HUES64 (cell line): ENCODE measurements around the gene PCYOX1L.
"Not testable (repeated sequence)": the region's sequence is repeated elsewhere in the genome, so short reads cannot be mapped to it uniquely, and the experiment has no call there.

Experiments used
- H3K27ac ChIP-seq: 2 replicates; pipeline ENCODE4 v1.7.0; 2013; ENCODE audit warnings: low read depth, low read length, inconsistent platforms
- H3K27me3 ChIP-seq: 2 replicates; pipeline ENCODE4 v1.6.1; 2013; ENCODE audit warnings: mild to moderate bottlenecking, low read length; ENCODE audit not compliant: insufficient read depth
- H3K36me3 ChIP-seq: 2 replicates; pipeline ENCODE4 v1.6.1; 2013; ENCODE audit warnings: mild to moderate bottlenecking, low read length; ENCODE audit not compliant: insufficient read depth
- H3K4me1 ChIP-seq: 2 replicates; pipeline ENCODE4 v1.6.1; 2013; ENCODE audit warnings: mild to moderate bottlenecking, low read length, moderate library complexity; ENCODE audit not compliant: insufficient read depth
- H3K4me3 ChIP-seq: 2 replicates; pipeline ENCODE4 v1.5.1; 2013; ENCODE audit warnings: mild to moderate bottlenecking, low read length, moderate library complexity
- H3K9ac ChIP-seq: 2 replicates; pipeline ENCODE4 v1.6.1; 2013; ENCODE audit warnings: mild to moderate bottlenecking, low read depth, low read length
- H3K9me3 ChIP-seq: 2 replicates; pipeline ENCODE4 v1.6.1; 2013; ENCODE audit warnings: low read depth, low read length; ENCODE audit not compliant: insufficient read depth
- WGBS: fragments of 150-250, 120-280 bp; methylation state at CpG from one replicate; pipeline ENCODE4 v1.1.7; 2013; ENCODE audit warnings: missing lambda C conversion rate; 5-methylcytosine and 5-hydroxymethylcytosine counted together

Gene PCYOX1L

GRCh38 chr5:149388498-149389190 lies 30.8 kb downstream of the PCYOX1L start:
- WGBS: 81% methylated on average over 7 of the region's 7 CpGs
- Histone ChIP-seq H3K36me3 (no peaks in the 10 kb centered on the region), H3K4me1 (no peaks in the 10 kb centered on the region), H3K4me3 (no peak overlapping the region), H3K9me3 (no peaks in the 10 kb centered on the region), H3K9ac (no peak overlapping the region), H3K27ac (no peak overlapping the region), H3K27me3 (no peaks in the 10 kb centered on the region)

GRCh38 chr5:149389552-149390495 lies 32.0 kb downstream of the PCYOX1L start:
- Histone ChIP-seq H3K4me1 (no peaks in the 10 kb centered on the region), H3K4me3 (no peak overlapping the region), H3K36me3 (no peaks in the 10 kb centered on the region), H3K27ac (no peak overlapping the region), H3K9me3 (no peaks in the 10 kb centered on the region), H3K27me3 (no peaks in the 10 kb centered on the region), H3K9ac (no peak overlapping the region)
- 90% methylated on average over 10 of the region's 11 CpGs for WGBS

- H3K27ac ChIP-seq, H3K27me3 ChIP-seq, H3K4me3 ChIP-seq, H3K4me1 ChIP-seq, H3K9me3 ChIP-seq, H3K9ac ChIP-seq, H3K36me3 ChIP-seq: not testable (repeated sequence)
- 90% methylated on average over 6 of the region's 6 CpGs for WGBS
Observed at GRCh38 chr5:149391076-149391475, 33.2 kb downstream of the PCYOX1L start.

GRCh38 chr5:149391524-149391923 lies 33.7 kb downstream of the PCYOX1L start:
- Histone ChIP-seq H3K4me3 (no peak overlapping the region), H3K27ac (no peak overlapping the region)

GRCh38 chr5:149392718-149393117 lies 34.9 kb downstream of the PCYOX1L start:
- H3K4me3 ChIP-seq: no peak overlapping the region
- WGBS: 82% methylated on average over 14 of the region's 19 CpGs
- H3K27me3 ChIP-seq: no peaks in the 10 kb centered on the region
- H3K36me3 ChIP-seq: no peaks in the 10 kb centered on the region
- H3K4me1 ChIP-seq: no peaks in the 10 kb centered on the region
- no peak overlapping the region for H3K9ac ChIP-seq
- H3K27ac ChIP-seq: no peak overlapping the region
- H3K9me3 ChIP-seq: no peaks in the 10 kb centered on the region

More at GRCh38 chr5:149391524-149391923, 33.7 kb downstream of the PCYOX1L start:
- Histone ChIP-seq H3K4me1 (no peaks in the 10 kb centered on the region), H3K36me3 (no peaks in the 10 kb centered on the region), H3K27me3 (no peaks in the 10 kb centered on the region), H3K9me3 (no peaks in the 10 kb centered on the region), H3K9ac (no peak overlapping the region)
- WGBS: 84% methylated on average over 6 of the region's 6 CpGs

- not testable (repeated sequence) for H3K9me3 ChIP-seq, H3K4me3 ChIP-seq, H3K27me3 ChIP-seq, H3K9ac ChIP-seq, H3K27ac ChIP-seq, H3K4me1 ChIP-seq, H3K36me3 ChIP-seq
Observed at GRCh38 chr5:149394996-149395395, 37.1 kb downstream of the PCYOX1L start.

GRCh38 chr5:149397530-149397929 lies 39.7 kb downstream of the PCYOX1L start:
- Histone ChIP-seq H3K27ac (no peak overlapping the region), H3K27me3 (no peaks in the 10 kb centered on the region), H3K4me1 (no peaks in the 10 kb centered on the region), H3K9me3 (no peaks in the 10 kb centered on the region), H3K36me3 (no peaks in the 10 kb centered on the region), H3K9ac (no peak overlapping the region), H3K4me3 (no peak overlapping the region)
- 91% methylated on average over 6 of the region's 6 CpGs for WGBS

- H3K36me3 ChIP-seq, H3K9ac ChIP-seq, H3K4me3 ChIP-seq, H3K4me1 ChIP-seq, H3K27ac ChIP-seq, H3K9me3 ChIP-seq, H3K27me3 ChIP-seq: not testable (repeated sequence)
- 89% methylated on average over 7 of the region's 7 CpGs for WGBS
Observed at GRCh38 chr5:149398747-149399266, 41.0 kb downstream of the PCYOX1L start.

GRCh38 chr5:149399775-149400174 lies 41.9 kb downstream of the PCYOX1L start:
- Histone ChIP-seq H3K4me1 (no peaks in the 10 kb centered on the region), H3K4me3 (no peak overlapping the region), H3K9ac (no peak overlapping the region), H3K27me3 (no peaks in the 10 kb centered on the region), H3K9me3 (no peaks in the 10 kb centered on the region), H3K27ac (no peak overlapping the region), H3K36me3 (no peaks in the 10 kb centered on the region)

GRCh38 chr5:149400304-149400703 lies 42.5 kb downstream of the PCYOX1L start:
- Histone ChIP-seq H3K4me3 (no peak overlapping the region), H3K36me3 (no peaks in the 10 kb centered on the region), H3K4me1 (no peaks in the 10 kb centered on the region), H3K9ac (no peak overlapping the region), H3K27me3 (no peaks in the 10 kb centered on the region), H3K27ac (no peak overlapping the region), H3K9me3 (no peaks in the 10 kb centered on the region)
- 80% methylated on average over 6 of the region's 6 CpGs for WGBS

- Histone ChIP-seq H3K27ac (no peak overlapping the region), H3K9ac (no peak overlapping the region), H3K36me3 (no peaks in the 10 kb centered on the region), H3K4me1 (peaks cover 2% of the 10 kb centered on the region; the same call in 1 of the 2 replicates), H3K9me3 (no peaks in the 10 kb centered on the region), H3K27me3 (no peaks in the 10 kb centered on the region), H3K4me3 (no peak overlapping the region)
- WGBS: 98% methylated on average over 2 of the region's 2 CpGs
Observed at GRCh38 chr5:149401051-149401450, 43.2 kb downstream of the PCYOX1L start.
